ENCODE data around the gene KCNQ1. TPM values are rescaled to one million over a fixed set of nuclear protein-coding genes. Genes with fewer than 3 reads are reported as not detected.

The KCNQ1 gene
- total RNA-seq, 4 donors from 2014 or later = 2.6 to 12.7 (median 4.9) TPM

DNA sequence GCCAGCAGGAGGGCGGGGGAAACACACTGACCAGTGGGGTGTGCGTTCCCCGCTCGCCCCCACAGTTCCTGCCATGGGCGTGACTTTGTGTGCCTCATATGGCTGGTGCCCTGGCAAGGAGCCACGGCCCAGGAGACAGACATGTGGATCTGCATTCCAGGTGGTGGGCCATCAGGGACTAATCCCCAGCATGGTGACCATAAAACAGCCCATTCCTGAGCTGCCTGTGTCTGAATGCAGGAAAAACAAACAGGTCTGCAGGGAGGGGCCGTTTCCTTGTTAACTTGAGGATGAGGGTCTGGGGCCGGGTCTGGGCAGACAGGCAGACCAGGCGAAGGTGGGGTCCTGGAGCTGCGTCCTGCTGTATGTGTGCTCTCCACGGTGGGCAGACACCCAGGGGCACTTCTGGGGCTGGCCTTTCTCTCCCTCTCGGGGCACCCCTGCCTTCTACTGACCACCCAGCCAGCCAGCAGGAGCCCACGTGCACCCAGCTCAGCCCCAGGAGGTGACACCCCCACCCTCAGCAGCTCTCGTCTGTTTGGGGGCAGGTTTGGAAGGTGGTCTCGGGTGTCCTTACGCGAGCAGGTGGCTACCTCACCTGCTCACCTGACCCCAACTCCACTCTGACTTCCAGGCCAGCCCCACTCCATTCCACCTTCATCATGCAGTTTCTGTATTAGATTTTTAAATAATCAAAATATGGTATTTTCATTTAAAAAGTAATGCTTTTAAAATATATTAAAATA lies 134.7 kb downstream of the KCNQ1 start:
- H3K27me3 ChIP-seq = no peaks in the 10 kb centered on the region
- 86 to 100% methylated on average over 3 to 4 of the region's 17 CpGs for WGBS, 2 donors (ENCODE audit: low coverage in 1 of 2)
- no peaks in the 10 kb centered on the region for H3K9me3 ChIP-seq
- ATAC-seq = no peak
- H3K27ac ChIP-seq = no peak overlapping the region
- no peaks in the 10 kb centered on the region for H3K4me1 ChIP-seq
- TF ChIP-seq POLR2A (IDR thresholded peaks at IDR 0.05) (no peak), CTCF (IDR thresholded peaks at IDR 0.05) (no peak), EP300 (IDR thresholded peaks at IDR 0.05) (no peak), POLR2AphosphoS5 (IDR thresholded peaks at IDR 0.05) (no peak)
- H3K4me3 ChIP-seq = no peak overlapping the region
- H3K36me3 ChIP-seq = no peaks in the 10 kb centered on the region

GRCh38 chr11:2580061-2580421 lies 135.2 kb downstream of the KCNQ1 start:
- TF ChIP-seq POLR2AphosphoS5 (IDR thresholded peaks at IDR 0.05) (no peak), CTCF (IDR thresholded peaks at IDR 0.05) (no peak), POLR2A (IDR thresholded peaks at IDR 0.05) (no peak), EP300 (IDR thresholded peaks at IDR 0.05) (no peak)
- Histone ChIP-seq H3K27me3 (no peaks in the 10 kb centered on the region), H3K27ac (no peak overlapping the region), H3K4me1 (no peaks in the 10 kb centered on the region), H3K9me3 (no peaks in the 10 kb centered on the region), H3K36me3 (no peaks in the 10 kb centered on the region), H3K4me3 (no peak overlapping the region)
- ATAC-seq = no peak
- 60 to 70% methylated on average over 7 to 10 of the region's 10 CpGs for WGBS, 2 donors (ENCODE audit: low coverage in 1 of 2)

- ATAC-seq = no peak
- Histone ChIP-seq H3K27ac (no peak overlapping the region), H3K4me1 (no peaks in the 10 kb centered on the region), H3K9me3 (no peaks in the 10 kb centered on the region), H3K4me3 (no peak overlapping the region), H3K27me3 (no peaks in the 10 kb centered on the region), H3K36me3 (no peaks in the 10 kb centered on the region)
- WGBS, 2 donors (ENCODE audit: low coverage in 1 of 2) = 100% methylated on average over 1 of the region's 13 CpGs; no CpG with 5 or more reads in 1 of the 2 donors
- TF ChIP-seq CTCF (IDR thresholded peaks at IDR 0.05) (no peak), EP300 (IDR thresholded peaks at IDR 0.05) (no peak), POLR2AphosphoS5 (IDR thresholded peaks at IDR 0.05) (no peak), POLR2A (IDR thresholded peaks at IDR 0.05) (no peak)
Observed at GRCh38 chr11:2580571-2581001, 135.8 kb downstream of the KCNQ1 start.

DNA sequence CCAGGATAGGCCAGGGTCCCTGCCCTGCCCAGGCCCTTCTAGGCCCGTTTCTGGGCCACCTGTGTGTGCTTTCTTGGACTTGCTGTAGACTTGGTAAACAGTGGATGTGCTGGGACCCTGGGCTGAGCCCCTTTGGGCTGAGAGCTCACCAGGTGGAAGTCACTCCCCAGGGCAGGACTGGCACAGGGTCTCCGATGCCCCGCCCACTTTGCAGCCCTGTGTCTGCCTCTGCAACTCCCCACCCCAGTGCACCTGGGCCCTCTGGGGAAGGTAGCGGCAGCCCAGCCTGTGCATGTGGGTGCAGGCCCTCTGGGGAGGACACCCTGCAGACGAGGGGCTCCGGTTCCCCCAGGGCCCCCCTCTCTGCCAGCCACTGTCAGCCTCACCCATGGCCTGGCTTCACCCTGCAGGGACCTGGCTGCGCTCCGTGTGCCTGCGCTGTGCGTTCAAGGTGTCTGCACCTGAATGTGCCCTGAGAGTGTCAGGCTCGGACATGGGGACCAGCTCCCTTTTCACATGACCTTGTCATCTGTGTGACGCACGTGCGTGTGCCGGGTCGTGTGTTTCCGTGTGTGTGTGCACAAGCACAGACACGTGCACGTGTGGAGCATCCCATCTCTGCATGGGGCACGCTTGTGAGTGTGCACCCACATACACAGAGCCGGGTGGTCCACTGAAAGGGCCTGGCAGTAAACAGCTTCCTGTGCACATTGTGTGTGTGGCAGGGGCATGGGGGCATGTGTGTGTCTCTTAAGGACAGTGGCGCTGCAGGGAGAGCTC lies 136.5 kb downstream of the KCNQ1 start:
- TF ChIP-seq POLR2A (IDR thresholded peaks at IDR 0.05) (no peak), EP300 (IDR thresholded peaks at IDR 0.05) (no peak)
- 83% methylated on average over 6 of the region's 22 CpGs; no CpG with 5 or more reads in 1 of the 2 donors for WGBS, 2 donors (ENCODE audit: low coverage in 1 of 2)
- no peak overlapping the region for H3K4me3 ChIP-seq

GRCh38 chr11:2581931-2582350 lies 137.1 kb downstream of the KCNQ1 start:
- H3K4me1 ChIP-seq = no peaks in the 10 kb centered on the region
- ATAC-seq = no peak
- 100% methylated on average over 3 of the region's 23 CpGs; no CpG with 5 or more reads in 1 of the 2 donors for WGBS, 2 donors (ENCODE audit: low coverage in 1 of 2)
- H3K27me3 ChIP-seq = no peaks in the 10 kb centered on the region
- H3K9me3 ChIP-seq = no peaks in the 10 kb centered on the region
- no peak overlapping the region for H3K4me3 ChIP-seq
- TF ChIP-seq POLR2A (IDR thresholded peaks at IDR 0.05) (no peak), EP300 (IDR thresholded peaks at IDR 0.05) (no peak), CTCF (IDR thresholded peaks at IDR 0.05) (no peak), POLR2AphosphoS5 (IDR thresholded peaks at IDR 0.05) (no peak)
- H3K27ac ChIP-seq = no peak overlapping the region
- no peaks in the 10 kb centered on the region for H3K36me3 ChIP-seq

More for the DNA sequence above, 136.5 kb downstream of the KCNQ1 start:
- Histone ChIP-seq H3K27me3 (no peaks in the 10 kb centered on the region), H3K27ac (no peak overlapping the region), H3K36me3 (no peaks in the 10 kb centered on the region), H3K9me3 (no peaks in the 10 kb centered on the region), H3K4me1 (no peaks in the 10 kb centered on the region)
- no peak for ATAC-seq

Data from gastroesophageal sphincter (tissue), 4 donors.